Activated T-helper 1 cell treated with Interleukin-2 at 50 U/mL for 16 hours (primary cell): Measurements from ENCODE around the gene CEP170B.
"Not testable (repeated sequence)": the region's sequence is repeated elsewhere in the genome, so short reads cannot be mapped to it uniquely, and the experiment has no call there.

Experiments used
- DNase-seq: peaks from one replicate; pipeline ENCODE4 v3.0.0-alpha.2; 2020; ENCODE audit warnings: low read depth

CEP170B gene

DNA sequence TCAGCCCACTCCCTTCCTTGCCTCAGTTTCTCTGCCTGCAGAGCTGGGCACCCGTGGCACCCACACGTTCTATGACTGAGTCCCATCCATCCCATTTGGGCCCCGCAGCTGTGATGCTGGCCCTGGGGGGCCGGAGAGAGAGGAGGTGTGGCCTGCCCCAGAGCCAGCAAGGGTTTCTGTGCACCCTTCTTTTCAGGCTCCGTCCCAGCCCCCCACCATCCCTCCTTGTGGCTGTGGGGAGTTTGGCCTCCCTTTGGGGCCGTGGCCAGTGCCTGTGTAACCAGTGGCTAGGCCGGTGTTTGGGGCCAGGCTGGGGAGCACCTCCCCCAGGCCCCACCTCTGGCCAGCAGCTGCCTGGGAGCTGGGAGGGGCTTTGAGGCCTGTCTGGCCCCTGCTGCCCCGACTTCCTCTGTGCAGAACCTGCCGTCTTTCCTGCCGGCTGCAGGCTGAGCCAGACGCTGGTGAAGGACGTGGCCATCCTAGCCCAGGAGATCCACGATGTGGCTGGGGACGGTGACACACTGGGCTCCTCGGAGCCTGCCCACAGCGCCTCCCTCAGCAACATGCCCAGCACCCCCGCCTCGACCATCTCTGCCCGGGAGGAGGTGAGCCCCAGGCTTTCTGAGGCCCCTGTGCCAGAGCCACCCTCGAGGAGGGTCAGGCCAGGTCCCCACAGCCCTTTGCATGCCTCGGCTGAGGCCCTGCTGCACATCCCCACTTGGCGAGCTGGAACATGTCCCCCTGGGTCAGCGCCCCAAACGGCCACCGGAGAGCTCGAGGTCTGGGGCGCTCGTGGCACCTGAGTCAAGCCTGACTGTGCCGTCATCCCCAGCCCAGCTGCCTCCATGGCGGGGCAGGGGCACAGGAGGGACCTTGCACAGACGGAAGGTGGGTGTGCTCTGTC is 27.7 kb downstream of the CEP170B start:
- DNase-seq, result no peak

DNA sequence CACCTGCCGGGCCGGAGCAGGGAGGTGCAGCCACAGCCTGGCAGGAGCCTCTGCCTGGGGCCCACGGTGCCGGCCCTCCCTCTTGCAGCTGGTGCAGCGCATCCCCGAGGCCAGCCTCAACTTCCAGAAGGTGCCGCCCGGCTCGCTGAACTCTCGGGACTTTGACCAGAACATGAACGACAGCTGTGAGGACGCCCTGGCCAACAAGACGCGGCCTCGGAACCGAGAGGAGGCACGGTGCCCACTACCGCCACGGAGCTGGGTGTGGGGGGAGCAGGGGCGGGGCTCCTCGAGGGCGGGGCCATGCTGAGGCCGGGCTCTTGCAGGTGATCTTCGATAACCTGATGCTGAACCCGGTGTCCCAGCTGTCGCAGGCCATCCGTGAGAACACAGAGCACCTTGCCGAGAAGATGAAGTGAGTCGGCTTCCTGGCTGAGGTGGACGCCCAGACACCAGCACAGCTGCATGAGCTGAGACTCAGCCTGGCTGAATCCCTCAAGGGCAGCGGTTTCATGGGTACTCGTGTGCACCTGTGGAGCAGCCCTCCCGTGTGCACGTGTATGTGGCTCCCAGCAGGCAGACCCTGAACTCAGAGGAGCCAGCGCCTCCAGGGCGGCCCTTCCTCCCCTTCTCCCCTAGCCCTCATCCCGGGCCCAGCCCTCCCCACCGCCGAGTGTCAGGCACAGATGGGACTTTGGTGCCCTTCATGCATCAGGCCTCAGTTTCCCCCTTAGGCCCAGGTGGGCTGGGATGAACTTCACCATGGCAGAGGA is 28.6 kb downstream of the CEP170B start:
- no peak for DNase-seq

DNA sequence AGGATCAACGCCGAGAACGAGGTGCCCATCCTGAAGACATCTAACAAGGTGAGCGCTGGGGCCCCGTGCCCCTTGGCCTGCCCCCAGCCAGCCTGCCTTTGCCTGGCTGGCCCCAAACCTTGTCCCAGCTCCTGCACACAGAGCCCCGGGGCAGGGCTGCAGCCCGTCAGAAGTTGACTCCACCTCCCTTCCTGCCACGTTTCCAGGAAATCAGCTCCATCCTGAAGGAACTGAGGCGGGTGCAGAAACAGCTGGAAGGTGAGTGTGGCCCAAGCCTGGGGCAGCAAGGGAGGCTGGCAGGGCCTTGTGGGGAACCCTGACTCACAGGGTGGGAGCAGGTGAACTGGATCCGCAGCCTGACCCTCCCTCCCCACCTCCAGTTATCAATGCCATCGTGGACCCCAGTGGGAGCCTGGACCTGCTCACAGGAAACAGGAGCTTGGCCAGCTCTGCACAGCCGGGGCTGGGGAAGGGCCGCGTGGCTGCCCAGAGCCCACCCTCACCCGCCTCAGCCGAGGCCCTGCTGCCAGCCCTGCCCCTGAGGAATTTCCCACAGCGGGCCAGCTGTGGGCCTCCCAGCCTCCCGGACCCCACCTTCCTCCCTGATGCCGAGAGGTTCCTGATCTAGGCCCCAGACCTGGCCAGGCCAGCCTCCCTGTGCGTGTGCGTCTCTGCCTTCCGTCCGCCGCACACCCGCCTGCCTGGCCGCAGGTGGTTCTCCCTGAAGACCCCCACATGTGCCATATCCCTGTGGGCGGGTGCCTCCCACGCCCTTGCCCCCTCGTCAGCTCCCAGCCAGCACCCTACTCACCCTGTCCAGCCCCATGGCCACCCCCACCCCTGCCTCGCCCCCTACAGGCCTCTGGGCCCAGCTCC is 29.5 kb downstream of the CEP170B start:
- DNase-seq, result no peak

GRCh38 chr14:104895207-104895785 is 30.2 kb downstream of the CEP170B start:
- DNase-seq, result no peak

DNA sequence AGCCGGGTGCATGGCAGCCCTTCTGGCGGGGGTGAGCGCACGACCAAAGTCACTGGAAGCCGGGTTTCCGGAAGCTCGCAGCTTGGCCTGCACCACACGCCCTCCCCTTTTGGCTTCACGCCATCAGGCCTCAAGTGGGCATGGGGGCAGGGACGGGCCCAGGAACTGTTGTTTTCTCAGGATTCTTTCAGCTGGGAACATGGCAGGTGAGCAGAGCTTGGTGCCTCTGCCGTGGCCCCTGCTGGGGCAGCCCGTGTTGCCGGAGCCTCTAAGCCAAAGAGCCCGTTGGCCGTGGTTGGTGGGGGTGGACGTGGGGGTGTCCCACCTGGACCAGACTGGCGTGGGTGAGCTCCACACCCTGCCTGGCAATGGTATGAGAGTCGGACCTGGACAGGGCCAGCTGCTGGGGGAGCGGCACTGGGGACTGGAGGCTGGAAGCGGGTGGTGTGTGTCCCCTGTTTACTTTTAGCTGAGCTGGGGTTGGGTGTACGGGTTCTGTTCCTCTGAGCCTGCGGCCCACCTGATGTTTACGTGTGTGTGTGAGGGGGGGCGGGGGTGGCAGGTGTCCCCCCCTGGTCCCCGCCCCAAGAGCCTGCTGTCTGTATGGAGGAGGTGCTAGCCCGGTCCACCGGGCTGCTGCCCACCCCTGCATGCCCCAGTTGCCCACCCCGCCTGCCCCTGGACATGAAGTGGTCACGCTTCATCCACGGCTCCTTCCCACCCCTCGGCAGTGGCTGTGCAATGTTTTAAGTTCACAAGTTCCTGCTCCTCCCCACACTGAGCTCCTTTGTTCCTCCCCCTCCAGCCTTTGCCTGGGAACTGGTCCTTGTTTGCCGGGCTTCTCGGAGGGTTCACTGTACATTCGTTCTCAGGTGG is 31.0 kb downstream of the CEP170B start:
- DNase-seq, result no peak

DNA sequence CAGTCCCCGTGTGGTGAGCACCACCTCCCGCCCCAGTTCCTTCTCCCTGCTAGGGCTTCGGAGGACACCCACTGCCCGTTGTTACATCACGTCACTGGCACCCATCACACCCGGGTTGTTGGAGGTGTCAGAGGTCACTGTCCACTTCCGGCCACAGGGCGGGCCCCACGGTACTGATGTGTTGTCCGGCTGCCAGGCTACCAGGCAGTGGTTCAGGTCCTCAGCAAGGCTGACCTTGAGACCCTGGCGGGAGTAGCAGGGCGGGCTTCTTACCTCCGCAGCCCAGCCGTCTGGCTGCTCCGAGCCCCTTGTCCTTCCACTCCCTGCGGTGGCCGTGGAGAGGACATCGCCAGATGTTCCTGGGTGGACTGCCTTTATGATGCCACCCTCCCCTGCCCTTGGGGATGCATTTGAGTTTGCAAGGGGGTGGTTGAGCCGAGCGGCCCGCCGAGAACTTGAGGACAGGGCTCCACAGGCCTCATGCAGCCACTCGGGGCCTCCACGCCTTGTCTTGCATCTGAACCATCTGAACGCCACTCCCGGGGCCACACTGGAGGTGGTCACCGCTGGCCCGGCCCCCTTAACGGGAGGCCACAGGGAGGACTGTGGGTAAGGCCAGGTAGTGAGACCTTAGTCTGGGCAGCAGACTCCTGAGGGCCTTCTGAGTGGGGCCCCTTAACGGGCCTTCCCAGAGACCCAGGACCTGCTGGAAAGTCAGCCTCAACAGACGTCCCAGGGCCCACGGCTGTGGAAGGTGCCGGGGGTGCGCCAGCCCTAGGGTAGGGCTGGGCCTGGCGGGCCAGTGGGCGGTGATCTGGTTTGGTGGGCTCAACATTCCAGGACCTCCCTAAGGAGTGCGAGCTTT is 32.5 kb downstream of the CEP170B start:
- DNase-seq, result no peak

DNA sequence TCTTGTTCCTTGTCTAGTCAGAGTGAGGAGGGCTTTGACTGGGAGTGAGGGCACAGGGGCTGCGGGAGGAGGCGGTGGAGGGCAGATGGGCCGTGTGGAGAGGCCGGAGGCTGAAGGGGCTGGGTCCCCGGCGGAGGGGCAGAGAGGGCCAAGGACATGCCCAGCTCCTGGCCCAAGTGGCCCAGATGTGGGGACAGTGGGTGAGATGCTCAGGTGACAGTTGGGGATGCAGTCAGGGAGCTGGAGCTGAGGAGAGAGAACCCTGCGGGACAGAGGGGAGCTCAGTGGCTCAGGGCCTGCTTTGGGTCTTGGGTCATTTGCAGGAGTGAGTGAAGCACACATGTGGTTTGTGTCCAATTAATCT is 33.1 kb downstream of the CEP170B start:
- no peak for DNase-seq

GRCh38 chr14:104898870-104899510 is 33.9 kb downstream of the CEP170B start:
- no peak for DNase-seq

GRCh38 chr14:104899781-104900180 is 34.7 kb downstream of the CEP170B start:
- no peak for DNase-seq

DNA sequence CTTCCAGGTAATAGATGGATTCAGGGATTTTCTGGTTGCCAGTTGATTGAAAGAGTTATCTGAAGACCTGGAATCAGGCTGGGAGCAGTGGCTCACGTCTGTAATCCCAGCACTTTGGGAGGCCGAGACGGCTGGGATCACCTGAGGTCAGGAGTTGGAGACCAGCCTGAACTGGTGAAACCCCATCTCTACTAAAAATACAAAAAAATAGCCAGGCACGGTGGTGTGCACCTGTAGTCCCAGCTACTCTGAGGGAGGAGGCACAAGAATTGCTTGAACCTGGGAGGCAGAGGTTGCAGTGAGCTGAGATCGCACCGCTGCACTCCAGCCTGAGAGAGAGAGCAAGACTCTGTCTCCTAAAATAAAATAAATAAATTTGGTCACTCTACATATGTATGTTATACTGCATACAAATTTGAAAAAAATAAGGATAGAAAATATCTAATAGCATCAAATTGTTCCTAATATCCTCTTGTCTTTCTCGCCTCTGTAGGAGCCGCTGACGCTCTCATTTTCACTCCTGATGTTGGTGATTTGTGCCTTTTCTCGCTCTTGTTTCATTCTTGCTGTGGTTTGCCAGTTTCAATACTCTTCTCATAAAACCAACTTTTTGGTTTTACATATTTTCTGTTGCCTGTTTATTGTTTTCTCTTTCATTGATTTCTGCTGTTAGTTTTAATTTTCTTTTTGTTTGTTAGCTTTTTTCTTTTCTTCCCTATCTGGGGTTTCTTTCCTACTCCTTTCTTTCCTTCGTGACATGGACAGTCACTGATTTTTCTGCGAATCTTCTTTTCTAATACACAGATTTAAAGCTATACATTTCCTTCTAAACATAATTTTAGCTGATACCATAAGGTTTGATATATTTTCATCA is 35.8 kb downstream of the CEP170B start:
- no peak for DNase-seq

DNA sequence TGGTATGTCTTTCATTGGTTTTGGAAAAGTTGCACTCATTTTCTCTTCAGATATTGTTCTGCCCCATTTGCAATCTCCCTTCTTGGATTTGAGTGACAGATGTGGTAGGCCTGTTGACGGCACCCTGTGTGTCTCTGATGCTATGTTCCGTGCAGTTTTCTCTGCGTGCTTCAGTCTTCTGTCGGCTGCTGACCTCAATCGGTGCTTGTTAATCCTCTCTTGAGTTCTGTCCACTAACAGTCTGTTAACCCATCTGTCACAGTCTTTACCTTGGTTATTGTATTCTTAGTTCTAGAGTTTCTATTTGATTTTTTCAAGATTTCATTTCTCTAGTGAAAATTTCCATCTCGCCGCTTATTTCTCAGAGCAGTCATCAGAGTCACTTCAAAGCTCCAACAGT is 38.9 kb downstream of the CEP170B start:
- DNase-seq, result no peak

DNA sequence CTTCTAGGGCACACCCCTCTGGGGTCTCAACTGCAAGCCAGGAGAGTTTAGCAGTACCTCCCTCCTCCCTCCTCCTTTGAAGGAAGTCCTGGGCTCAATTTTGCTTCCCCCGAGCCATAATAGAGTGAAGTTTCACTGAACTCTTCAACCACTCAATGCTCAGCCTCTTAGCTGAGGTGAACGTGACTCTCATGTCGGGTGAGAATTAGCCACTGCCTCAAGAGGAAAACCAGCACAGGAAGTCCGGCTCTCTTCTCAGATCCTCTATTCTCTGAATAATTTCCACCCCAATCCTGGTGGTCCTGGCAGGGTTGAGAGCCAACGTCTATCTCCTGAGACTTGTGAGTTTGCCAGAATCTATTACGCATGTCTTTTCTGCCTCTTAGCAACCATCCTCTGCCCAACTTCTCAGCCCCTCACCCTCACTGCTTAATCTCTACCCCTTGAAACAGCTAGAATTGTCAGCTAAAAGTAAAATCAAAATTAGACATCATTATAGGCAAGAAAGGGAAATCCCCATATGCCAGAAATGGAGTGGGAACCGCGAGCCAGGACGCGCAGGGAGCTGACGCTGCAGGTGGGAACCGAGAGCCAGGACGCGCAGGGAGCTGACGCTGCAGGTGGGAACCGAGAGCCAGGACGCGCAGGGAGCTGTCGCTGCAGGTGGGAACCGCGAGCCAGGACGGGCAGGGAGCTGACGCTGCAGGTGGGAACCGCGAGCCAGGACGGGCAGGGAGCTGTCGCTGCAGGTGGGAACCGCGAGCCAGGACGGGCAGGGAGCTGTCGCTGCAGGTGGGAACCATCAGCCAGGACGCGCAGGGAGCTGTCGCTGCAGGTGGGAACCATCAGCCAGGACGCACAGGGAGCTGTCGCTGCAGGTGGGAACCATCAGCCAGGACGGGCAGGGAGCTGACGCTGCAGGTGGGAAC is 39.8 kb downstream of the CEP170B start:
- not testable (repeated sequence) for DNase-seq

GRCh38 chr14:104905579-104905933 is 40.5 kb downstream of the CEP170B start:
- not testable (repeated sequence) for DNase-seq

DNA sequence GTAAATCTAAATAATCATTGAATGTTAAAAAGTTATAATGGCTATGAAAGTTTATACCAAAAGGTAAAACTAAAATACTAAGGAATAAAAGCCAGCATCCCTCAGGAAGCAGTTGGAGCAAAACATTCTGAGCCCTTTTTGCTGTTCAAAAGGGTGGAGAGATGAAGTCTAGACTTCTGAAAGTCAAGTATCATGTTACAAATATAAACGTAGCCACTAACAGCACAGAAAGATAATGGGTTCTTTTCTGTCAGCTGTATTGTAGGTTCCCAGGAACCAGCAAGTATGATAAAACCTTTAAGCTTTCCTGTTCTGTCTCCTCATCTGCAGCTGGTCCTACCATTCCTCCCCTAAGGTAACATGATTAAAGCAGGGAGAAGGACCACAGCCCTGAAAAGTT is 43.2 kb downstream of the CEP170B start:
- no peak for DNase-seq

- DNase-seq, result no peak
These were observed 47.0 kb downstream of the CEP170B start for GRCh38 chr14:104912053-104912452.

GRCh38 chr14:104913435-104913834 is 48.4 kb downstream of the CEP170B start:
- no peak for DNase-seq

- no peak for DNase-seq
These were observed 52.0 kb downstream of the CEP170B start for GRCh38 chr14:104917116-104917515.
